ENCODE results near the gene SLC6A13. TPM values are rescaled to one million over a fixed set of nuclear protein-coding genes. Genes with fewer than 3 reads are reported as not detected.

SLC6A13 gene
- total RNA-seq, 4 donors from 2014 or later, result 0.13 to 1.9 (median 0.82) TPM; not detected in 1

DNA sequence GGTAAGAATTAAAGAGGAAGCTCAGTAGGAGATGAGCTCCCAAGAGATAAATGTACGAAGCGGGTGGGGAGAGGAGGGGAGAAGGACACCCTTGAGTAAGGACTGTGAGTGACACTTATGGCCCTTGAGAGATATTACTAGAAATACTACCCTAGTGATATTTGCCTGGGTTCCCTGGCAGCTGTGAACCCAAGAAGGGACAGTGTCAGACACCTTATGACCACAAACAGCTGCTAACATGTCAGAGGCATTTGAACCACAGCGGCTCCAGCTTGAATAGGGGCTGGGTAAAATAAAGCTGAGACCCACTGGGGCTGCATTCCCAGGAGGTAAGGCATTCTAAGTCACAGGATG is 29.0 kb downstream of the SLC6A13 start:
- in situ Hi-C loops (cut with MboI; ENCODE audit: low sequenced_read_pairs in 4 of 4) (no loop called here), intact Hi-C loops (cut with DNase I; ENCODE audit: low total_unique reads) (no loop called here)
- no peak for TF ChIP-seq POLR2A (IDR thresholded peaks at IDR 0.05)
- TF ChIP-seq, protein P1, sequence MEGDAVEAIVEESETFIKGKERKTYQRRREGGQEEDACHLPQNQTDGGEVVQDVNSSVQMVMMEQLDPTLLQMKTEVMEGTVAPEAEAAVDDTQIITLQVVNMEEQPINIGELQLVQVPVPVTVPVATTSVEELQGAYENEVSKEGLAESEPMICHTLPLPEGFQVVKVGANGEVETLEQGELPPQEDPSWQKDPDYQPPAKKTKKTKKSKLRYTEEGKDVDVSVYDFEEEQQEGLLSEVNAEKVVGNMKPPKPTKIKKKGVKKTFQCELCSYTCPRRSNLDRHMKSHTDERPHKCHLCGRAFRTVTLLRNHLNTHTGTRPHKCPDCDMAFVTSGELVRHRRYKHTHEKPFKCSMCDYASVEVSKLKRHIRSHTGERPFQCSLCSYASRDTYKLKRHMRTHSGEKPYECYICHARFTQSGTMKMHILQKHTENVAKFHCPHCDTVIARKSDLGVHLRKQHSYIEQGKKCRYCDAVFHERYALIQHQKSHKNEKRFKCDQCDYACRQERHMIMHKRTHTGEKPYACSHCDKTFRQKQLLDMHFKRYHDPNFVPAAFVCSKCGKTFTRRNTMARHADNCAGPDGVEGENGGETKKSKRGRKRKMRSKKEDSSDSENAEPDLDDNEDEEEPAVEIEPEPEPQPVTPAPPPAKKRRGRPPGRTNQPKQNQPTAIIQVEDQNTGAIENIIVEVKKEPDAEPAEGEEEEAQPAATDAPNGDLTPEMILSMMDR (IDR thresholded peaks at IDR 0.05 in 4 of 5, conservative IDR thresholded peaks at IDR 0.05 in 1 of 5), result no peak
- no peaks in the 10 kb centered on the region for H3K9me3 ChIP-seq
- H3K36me3 ChIP-seq, result no peaks in the 10 kb centered on the region
- H3K4me1 ChIP-seq, result peaks cover 14 to 32% of the 10 kb centered on the region in 2 donors
- peak; percentile 65 to 84 for ATAC-seq
- H3K27ac ChIP-seq, result peak overlapping the region; percentile 53 to 73 (median 59)
- peak in 1 of 2 donors; percentile 55 for DNase-seq
- no peaks in the 10 kb centered on the region for H3K27me3 ChIP-seq
- H3K4me3 ChIP-seq, result peak overlapping the region in 3 of 4 donors; percentile 11 to 26 (median 22)

DNA sequence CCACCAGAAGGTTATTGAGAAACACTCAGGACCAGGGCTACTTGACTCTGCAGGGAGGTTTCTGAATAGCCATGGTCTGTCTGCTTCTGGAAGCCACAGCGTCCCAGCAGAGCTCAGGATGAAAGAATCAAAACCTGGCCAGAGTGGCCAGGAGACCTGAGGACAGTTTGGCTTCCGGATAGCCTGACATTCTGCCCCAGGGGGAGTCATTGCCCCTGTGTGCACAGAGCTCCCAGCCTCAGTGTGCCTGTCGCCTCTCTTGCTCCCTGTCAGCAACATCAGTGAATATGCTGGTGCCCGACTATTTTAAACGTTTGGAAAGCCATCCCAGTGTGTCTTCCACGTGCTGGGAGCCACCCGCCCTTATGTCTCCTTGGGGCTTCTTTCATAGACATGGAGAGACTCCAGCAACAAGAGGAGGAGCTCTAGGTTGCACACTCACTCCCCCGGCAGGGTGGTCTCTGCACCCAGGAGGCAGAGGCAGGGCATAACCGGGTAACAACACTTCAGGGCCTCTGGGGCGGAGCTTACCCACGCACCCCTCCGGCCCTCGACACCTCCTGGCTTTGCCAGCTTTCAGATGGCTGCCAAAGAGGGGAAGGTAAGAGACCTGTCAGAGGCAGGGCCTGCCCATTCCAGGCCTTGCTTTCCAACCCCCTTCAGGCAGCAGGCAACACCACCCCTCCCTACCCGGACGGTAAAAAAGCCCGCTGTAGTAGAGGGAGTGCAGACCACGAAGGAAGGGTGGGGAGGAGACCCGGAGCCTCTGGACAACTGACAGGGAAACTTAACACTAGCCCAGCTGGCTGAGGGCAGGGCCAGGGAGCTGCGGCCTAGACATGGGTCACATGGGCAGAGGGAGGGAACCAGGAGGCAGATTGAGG is 29.7 kb downstream of the SLC6A13 start:
- DNase-seq (no peak), ATAC-seq (peak; percentile 50 to 75)
- in situ Hi-C loops (cut with MboI; ENCODE audit: low sequenced_read_pairs in 4 of 4) (no loop called here), intact Hi-C loops (cut with DNase I; ENCODE audit: low total_unique reads) (no loop called here)
- H3K4me1 ChIP-seq, result peaks cover 14 to 32% of the 10 kb centered on the region in 2 donors
- H3K27me3 ChIP-seq, result no peaks in the 10 kb centered on the region
- H3K36me3 ChIP-seq, result no peaks in the 10 kb centered on the region
- H3K4me3 ChIP-seq, result peak overlapping the region in 3 of 4 donors; percentile 11 to 26 (median 22)
- peak overlapping the region; percentile 53 to 73 (median 59) for H3K27ac ChIP-seq
- no peak for TF ChIP-seq POLR2A (IDR thresholded peaks at IDR 0.05)
- no peaks in the 10 kb centered on the region for H3K9me3 ChIP-seq

DNA sequence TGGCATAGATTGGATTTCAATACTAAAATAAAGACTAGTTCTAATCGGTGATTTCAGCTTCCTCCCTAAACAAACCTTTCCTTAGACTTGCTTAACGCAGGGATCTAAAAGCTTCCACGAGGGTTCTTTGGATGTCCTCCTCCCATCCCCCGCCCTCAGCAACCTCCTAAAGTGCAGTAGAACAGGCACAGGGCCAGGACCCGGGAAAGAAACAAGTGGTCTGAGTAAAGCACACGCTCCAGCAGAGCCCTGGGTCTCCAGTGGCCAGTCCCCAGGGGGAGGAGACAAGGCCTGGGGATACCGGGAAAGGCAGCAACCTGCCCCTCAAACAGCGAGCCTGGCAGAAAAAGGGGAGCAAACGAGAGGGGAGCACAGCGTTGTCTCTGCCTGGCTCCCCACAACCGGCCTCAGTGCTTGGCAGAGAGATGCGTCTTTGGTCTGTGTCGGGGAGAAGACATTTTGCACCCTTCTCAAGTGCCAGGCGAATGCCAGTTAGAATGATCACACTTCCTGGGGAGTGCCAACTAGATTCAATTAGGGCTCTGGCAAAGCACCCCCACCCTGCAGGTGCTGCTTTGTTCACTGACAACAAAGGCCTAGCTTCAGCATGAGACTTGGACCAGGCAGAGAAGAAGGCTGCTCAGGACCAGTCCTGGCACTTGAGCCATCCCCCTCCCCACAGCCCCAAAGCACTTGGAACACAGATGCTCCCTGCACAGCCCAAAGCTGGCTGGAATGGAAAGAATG is 31.5 kb downstream of the SLC6A13 start:
- H3K4me1 ChIP-seq, result peaks cover 14 to 32% of the 10 kb centered on the region in 2 donors
- TF ChIP-seq, protein P1 (IDR thresholded peaks at IDR 0.05 in 4 of 5, conservative IDR thresholded peaks at IDR 0.05 in 1 of 5), result no peak
- no peak for TF ChIP-seq POLR2A (IDR thresholded peaks at IDR 0.05)
- H3K9me3 ChIP-seq, result no peaks in the 10 kb centered on the region
- intact Hi-C loops (cut with DNase I; ENCODE audit: low total_unique reads) (no loop called here), in situ Hi-C loops (cut with MboI; ENCODE audit: low sequenced_read_pairs in 4 of 4) (no loop called here)
- no peak for DNase-seq
- H3K27me3 ChIP-seq, result no peaks in the 10 kb centered on the region
- H3K27ac ChIP-seq, result no peak overlapping the region
- H3K36me3 ChIP-seq, result no peaks in the 10 kb centered on the region
- H3K4me3 ChIP-seq, result no peak overlapping the region
- no peak for ATAC-seq

DNA sequence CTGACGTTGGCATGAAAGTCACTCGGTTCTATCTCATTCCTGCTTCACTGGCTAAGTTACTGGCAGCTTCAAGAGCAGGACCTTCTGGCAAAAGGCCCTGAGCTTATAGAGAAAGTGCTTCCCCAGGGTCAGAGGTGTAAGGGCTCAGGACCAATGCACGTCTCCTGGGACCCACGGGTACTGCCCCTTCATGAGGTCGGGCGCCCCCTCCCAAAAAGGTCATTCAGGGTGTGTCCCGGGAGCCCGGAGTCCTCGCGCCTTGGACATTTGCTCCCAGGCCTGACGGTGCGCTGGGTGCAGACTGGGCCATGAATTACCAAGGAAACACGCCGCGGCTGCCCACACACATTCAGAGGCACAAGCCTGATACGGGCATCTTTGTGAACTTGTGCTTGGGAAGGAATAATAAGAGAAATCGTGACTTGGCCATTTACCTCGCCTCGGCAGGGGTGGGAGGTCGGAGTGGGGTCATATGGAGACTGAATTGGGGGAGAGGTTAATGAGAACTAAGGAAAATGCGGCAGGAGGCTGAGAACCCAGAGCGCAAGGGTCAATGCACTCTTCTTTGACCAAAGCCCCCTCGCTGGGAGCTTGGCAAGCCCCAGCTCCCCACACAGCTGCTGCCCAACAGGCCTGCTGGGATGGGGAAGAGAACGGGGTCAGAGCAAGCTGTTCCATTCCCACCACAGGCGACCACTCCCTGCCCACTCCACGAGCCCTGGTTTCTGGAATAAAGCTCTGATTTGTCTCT is 33.0 kb downstream of the SLC6A13 start:
- TF ChIP-seq, protein P1 (IDR thresholded peaks at IDR 0.05 in 4 of 5, conservative IDR thresholded peaks at IDR 0.05 in 1 of 5), result no peak
- TF ChIP-seq POLR2A (IDR thresholded peaks at IDR 0.05), result no peak
- in situ Hi-C loops (cut with MboI; ENCODE audit: low sequenced_read_pairs in 4 of 4), result no loop called here
- H3K9me3 ChIP-seq, result no peaks in the 10 kb centered on the region
- H3K36me3 ChIP-seq, result no peaks in the 10 kb centered on the region
- DNase-seq, result no peak
- no peak overlapping the region for H3K27ac ChIP-seq
- H3K4me3 ChIP-seq, result no peak overlapping the region
- H3K4me1 ChIP-seq, result peaks cover 14 to 32% of the 10 kb centered on the region in 2 donors
- no peaks in the 10 kb centered on the region for H3K27me3 ChIP-seq
- intact Hi-C loops (cut with DNase I; ENCODE audit: low total_unique reads), result no loop called here
- no peak for ATAC-seq
